Measurements from ENCODE around the gene TMEM156.

TMEM156 gene

DNA sequence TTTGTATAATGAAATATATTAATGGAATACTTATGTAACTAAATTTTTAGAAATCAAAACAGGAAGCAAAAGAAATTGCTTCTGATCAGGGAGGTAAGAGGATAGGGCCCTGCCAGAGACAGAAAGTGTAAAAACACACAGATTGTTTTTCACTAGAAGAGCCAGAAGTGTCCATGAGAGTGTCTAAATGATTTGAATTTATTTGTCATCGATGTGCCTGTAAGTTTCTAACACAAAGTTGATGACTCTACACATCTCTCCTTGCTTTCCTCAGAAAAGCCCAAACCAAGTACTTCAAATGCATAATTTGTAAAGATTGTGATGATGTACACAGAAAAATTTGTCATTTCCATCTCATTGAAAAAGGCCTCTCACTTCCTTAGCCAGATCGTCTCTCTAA lies 80.6 kb downstream of the TMEM156 start:
- 58% methylated on average over 2 of the region's 2 CpGs for WGBS

DNA sequence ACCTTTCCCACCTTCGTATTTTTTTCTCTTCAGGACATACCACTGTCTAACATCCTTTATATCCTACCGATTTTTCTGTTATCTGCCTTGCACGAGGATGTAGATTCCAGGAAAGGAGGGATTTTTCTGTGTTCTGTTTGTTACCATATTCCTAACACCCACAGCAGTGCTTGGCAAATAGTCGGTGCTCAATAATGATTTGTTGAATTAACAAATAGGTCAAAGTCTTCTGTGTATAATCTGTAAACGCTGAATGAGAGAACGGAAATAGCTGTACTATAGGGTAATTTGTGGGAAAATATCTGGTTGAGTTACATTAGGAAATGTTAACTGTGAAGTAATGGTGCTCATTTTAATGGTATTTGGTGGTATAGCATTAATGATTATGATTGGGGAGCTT lies 81.5 kb downstream of the TMEM156 start:
- Histone ChIP-seq H3K4me1 (ENCODE audit: control insufficient read depth, insufficient read depth, low read depth, low read length) (no peaks in the 10 kb centered on the region), H3K23ac (ENCODE audit: low read length in 2 of 2) (no peak overlapping the region), H2BK120ac (ENCODE audit: low read depth, low read length) (no peak overlapping the region), H3K27me3 (ENCODE audit: control insufficient read depth in 1 of 2, insufficient read depth in 1 of 2, low read length in 2 of 2) (no peaks in the 10 kb centered on the region), H2BK15ac (ENCODE audit: low read depth, poor library complexity, severe bottlenecking) (no peak overlapping the region), H3K36me3 (ENCODE audit: control insufficient read depth in 1 of 2, insufficient read depth in 2 of 2, low read depth in 1 of 2, low read length in 2 of 2) (peaks cover 3 to 9% of the 10 kb centered on the region in 2 experiments), H3K9me3 (ENCODE audit: control insufficient read depth, low read length) (no peaks in the 10 kb centered on the region), H2BK5ac (ENCODE audit: low read depth, low read length, poor library complexity, severe bottlenecking) (no peak overlapping the region), H3K14ac (ENCODE audit: low read length in 2 of 2) (no peak overlapping the region), H3K79me1 (replicated peaks; ENCODE audit: low read length, poor library complexity, severe bottlenecking) (no peaks in the 10 kb centered on the region), H3K18ac (ENCODE audit: low read depth in 1 of 2, low read length in 2 of 2) (no peak overlapping the region), H4K8ac (ENCODE audit: low read length) (no peak overlapping the region), H3K9ac (ENCODE audit: low read length) (no peak overlapping the region), H3K27ac (ENCODE audit: low read length, poor library complexity, severe bottlenecking) (no peak overlapping the region), H3K4me3 (ENCODE audit: insufficient read depth in 1 of 2, low read depth in 1 of 2, low read length in 2 of 2) (no peak overlapping the region), H2AK5ac (ENCODE audit: low read length, severe bottlenecking) (no peak overlapping the region), H2BK12ac (ENCODE audit: low read length in 2 of 2) (no peak overlapping the region), H4K91ac (ENCODE audit: low read length) (no peak overlapping the region), H2AFZ (ENCODE audit: low read depth, low read length) (no peak overlapping the region), H3K4ac (ENCODE audit: low read depth in 1 of 2, low read length in 2 of 2) (no peak overlapping the region), H3K4me2 (ENCODE audit: low read length, poor library complexity, severe bottlenecking) (no peak overlapping the region)
- DNase-seq = no peak
- WGBS = 82% methylated on average over 4 of the region's 6 CpGs

More for the DNA sequence above, 80.6 kb downstream of the TMEM156 start:
- Histone ChIP-seq H2BK12ac (ENCODE audit: low read length in 2 of 2) (no peak overlapping the region), H2AK5ac (ENCODE audit: low read length, severe bottlenecking) (no peak overlapping the region), H2BK5ac (ENCODE audit: low read depth, low read length, poor library complexity, severe bottlenecking) (no peak overlapping the region), H3K23ac (ENCODE audit: low read length in 2 of 2) (no peak overlapping the region), H3K4me3 (ENCODE audit: insufficient read depth in 1 of 2, low read depth in 1 of 2, low read length in 2 of 2) (no peak overlapping the region), H3K14ac (ENCODE audit: low read length in 2 of 2) (no peak overlapping the region), H3K27me3 (ENCODE audit: control insufficient read depth in 1 of 2, insufficient read depth in 1 of 2, low read length in 2 of 2) (no peaks in the 10 kb centered on the region), H3K4me1 (ENCODE audit: control insufficient read depth, insufficient read depth, low read depth, low read length) (no peaks in the 10 kb centered on the region), H3K4me2 (ENCODE audit: low read length, poor library complexity, severe bottlenecking) (no peak overlapping the region), H2AFZ (ENCODE audit: low read depth, low read length) (no peak overlapping the region), H3K4ac (ENCODE audit: low read depth in 1 of 2, low read length in 2 of 2) (no peak overlapping the region), H3K9me3 (ENCODE audit: control insufficient read depth, low read length) (no peaks in the 10 kb centered on the region), H2BK15ac (ENCODE audit: low read depth, poor library complexity, severe bottlenecking) (no peak overlapping the region), H4K91ac (ENCODE audit: low read length) (no peak overlapping the region), H3K9ac (ENCODE audit: low read length) (no peak overlapping the region), H3K18ac (ENCODE audit: low read depth in 1 of 2, low read length in 2 of 2) (no peak overlapping the region), H4K8ac (ENCODE audit: low read length) (no peak overlapping the region), H2BK120ac (ENCODE audit: low read depth, low read length) (no peak overlapping the region), H3K79me1 (replicated peaks; ENCODE audit: low read length, poor library complexity, severe bottlenecking) (no peaks in the 10 kb centered on the region), H3K27ac (ENCODE audit: low read length, poor library complexity, severe bottlenecking) (no peak overlapping the region), H3K36me3 (ENCODE audit: control insufficient read depth in 1 of 2, insufficient read depth in 2 of 2, low read depth in 1 of 2, low read length in 2 of 2) (peaks cover 0 to 2% of the 10 kb centered on the region in 2 experiments)
- no peak for DNase-seq

DNA sequence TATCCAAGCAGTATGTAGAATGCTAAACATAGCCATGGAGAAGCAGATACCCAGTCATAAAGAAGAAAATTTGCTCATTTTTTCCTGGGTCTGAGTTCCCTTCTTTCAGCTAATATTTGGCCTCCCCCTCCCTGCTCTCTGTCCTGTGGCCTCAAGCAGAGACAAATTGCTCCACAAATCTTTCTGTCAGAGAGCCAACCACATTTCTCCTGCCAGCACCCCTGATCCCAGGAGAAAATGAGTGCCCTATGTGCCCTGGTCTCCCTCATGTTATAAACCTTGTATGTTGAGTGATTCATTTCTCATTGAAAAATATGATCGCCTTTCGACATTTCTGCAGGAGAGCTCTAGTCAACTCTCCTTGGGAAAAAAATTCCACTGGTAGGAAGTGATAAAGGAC lies 82.0 kb downstream of the TMEM156 start:
- peaks cover 5 to 15% of the 10 kb centered on the region in 2 experiments for H3K36me3 ChIP-seq (ENCODE audit: control insufficient read depth in 1 of 2, insufficient read depth in 2 of 2, low read depth in 1 of 2, low read length in 2 of 2)
- no peak for DNase-seq
- H3K4me2 ChIP-seq (ENCODE audit: low read length, poor library complexity, severe bottlenecking) = no peak overlapping the region
- no peak overlapping the region for H2BK12ac ChIP-seq (ENCODE audit: low read length in 2 of 2)
- H2BK15ac ChIP-seq (ENCODE audit: low read depth, poor library complexity, severe bottlenecking) = no peak overlapping the region
- H3K23ac ChIP-seq (ENCODE audit: low read length in 2 of 2) = no peak overlapping the region
- H2AFZ ChIP-seq (ENCODE audit: low read depth, low read length) = no peak overlapping the region
- no peak overlapping the region for H3K9ac ChIP-seq (ENCODE audit: low read length)
- no peaks in the 10 kb centered on the region for H3K27me3 ChIP-seq (ENCODE audit: control insufficient read depth in 1 of 2, insufficient read depth in 1 of 2, low read length in 2 of 2)
- no peaks in the 10 kb centered on the region for H3K9me3 ChIP-seq (ENCODE audit: control insufficient read depth, low read length)
- no peak overlapping the region for H2BK120ac ChIP-seq (ENCODE audit: low read depth, low read length)
- H4K91ac ChIP-seq (ENCODE audit: low read length) = no peak overlapping the region
- no peak overlapping the region for H2AK5ac ChIP-seq (ENCODE audit: low read length, severe bottlenecking)
- no peak overlapping the region for H3K14ac ChIP-seq (ENCODE audit: low read length in 2 of 2)
- H3K4me1 ChIP-seq (ENCODE audit: control insufficient read depth, insufficient read depth, low read depth, low read length) = no peaks in the 10 kb centered on the region
- no peak overlapping the region for H3K4me3 ChIP-seq (ENCODE audit: insufficient read depth in 1 of 2, low read depth in 1 of 2, low read length in 2 of 2)
- H2BK5ac ChIP-seq (ENCODE audit: low read depth, low read length, poor library complexity, severe bottlenecking) = no peak overlapping the region
- H3K18ac ChIP-seq (ENCODE audit: low read depth in 1 of 2, low read length in 2 of 2) = peak overlapping the region in 1 of 2 experiments; percentile 9
- no peak overlapping the region for H3K4ac ChIP-seq (ENCODE audit: low read depth in 1 of 2, low read length in 2 of 2)
- WGBS = 95% methylated on average over 2 of the region's 2 CpGs
- no peaks in the 10 kb centered on the region for H3K79me1 ChIP-seq (replicated peaks; ENCODE audit: low read length, poor library complexity, severe bottlenecking)
- no peak overlapping the region for H3K27ac ChIP-seq (ENCODE audit: low read length, poor library complexity, severe bottlenecking)
- no peak overlapping the region for H4K8ac ChIP-seq (ENCODE audit: low read length)

DNA sequence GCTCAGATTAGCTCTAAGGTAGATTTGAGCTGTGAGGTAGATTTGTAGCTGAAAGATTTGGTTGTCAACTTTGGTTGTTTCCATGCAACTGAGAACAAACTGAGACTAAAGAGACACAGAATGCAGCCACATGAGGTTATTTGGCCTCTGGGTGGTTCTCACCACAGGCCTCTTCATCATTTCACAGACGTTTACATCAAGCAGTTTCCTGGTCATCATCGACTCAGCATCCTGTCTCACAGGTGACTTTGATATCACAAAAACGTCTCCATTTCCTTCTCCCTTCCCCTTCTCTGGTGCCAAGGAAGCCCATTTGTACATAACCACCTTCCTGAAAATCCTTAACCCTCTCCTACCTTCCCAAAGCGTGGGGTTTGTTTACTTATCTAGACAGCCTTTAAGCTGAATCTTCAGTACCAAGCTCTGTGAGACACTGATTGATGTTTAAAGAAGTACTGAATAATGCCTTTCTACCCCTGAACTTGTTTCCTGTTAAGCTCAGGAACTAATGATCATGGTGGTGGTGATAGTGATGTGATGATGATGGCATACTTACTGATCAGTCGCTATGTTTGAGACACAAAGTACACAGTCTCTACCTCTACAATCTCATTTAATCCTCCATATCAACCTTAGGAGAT lies 82.7 kb downstream of the TMEM156 start:
- Histone ChIP-seq H3K9me3 (ENCODE audit: control insufficient read depth, low read length) (no peaks in the 10 kb centered on the region), H2BK120ac (ENCODE audit: low read depth, low read length) (no peak overlapping the region), H2AK5ac (ENCODE audit: low read length, severe bottlenecking) (peak overlapping the region; percentile 39), H3K14ac (ENCODE audit: low read length in 2 of 2) (no peak overlapping the region), H3K4me1 (ENCODE audit: control insufficient read depth, insufficient read depth, low read depth, low read length) (peaks cover 2% of the 10 kb centered on the region), H3K4me2 (ENCODE audit: low read length, poor library complexity, severe bottlenecking) (no peak overlapping the region), H2BK5ac (ENCODE audit: low read depth, low read length, poor library complexity, severe bottlenecking) (no peak overlapping the region), H3K36me3 (ENCODE audit: control insufficient read depth in 1 of 2, insufficient read depth in 2 of 2, low read depth in 1 of 2, low read length in 2 of 2) (peaks cover 9 to 21% of the 10 kb centered on the region in 2 experiments), H2BK12ac (ENCODE audit: low read length in 2 of 2) (peak overlapping the region in 1 of 2 experiments; percentile 54), H3K23ac (ENCODE audit: low read length in 2 of 2) (no peak overlapping the region), H4K8ac (ENCODE audit: low read length) (no peak overlapping the region), H3K79me1 (replicated peaks; ENCODE audit: low read length, poor library complexity, severe bottlenecking) (no peaks in the 10 kb centered on the region), H3K9ac (ENCODE audit: low read length) (peak overlapping the region; percentile 53), H3K4ac (ENCODE audit: low read depth in 1 of 2, low read length in 2 of 2) (peak overlapping the region in 1 of 2 experiments; percentile 69), H2AFZ (ENCODE audit: low read depth, low read length) (no peak overlapping the region), H3K18ac (ENCODE audit: low read depth in 1 of 2, low read length in 2 of 2) (peak overlapping the region in 1 of 2 experiments; percentile 26), H3K27me3 (ENCODE audit: control insufficient read depth in 1 of 2, insufficient read depth in 1 of 2, low read length in 2 of 2) (no peaks in the 10 kb centered on the region), H2BK15ac (ENCODE audit: low read depth, poor library complexity, severe bottlenecking) (no peak overlapping the region), H3K4me3 (ENCODE audit: insufficient read depth in 1 of 2, low read depth in 1 of 2, low read length in 2 of 2) (no peak overlapping the region), H4K91ac (ENCODE audit: low read length) (no peak overlapping the region), H3K27ac (ENCODE audit: low read length, poor library complexity, severe bottlenecking) (no peak overlapping the region)
- WGBS = 20% methylated on average over 4 of the region's 5 CpGs
- DNase-seq = peak; percentile 58
